HEK293 (cell line): ENCODE data around the gene VWF.
"Not testable (repeated sequence)": the region's sequence is repeated elsewhere in the genome, so short reads cannot be mapped to it uniquely, and the experiment has no call there.

Experiments
- CTCF ChIA-PET: fragments of 350-600 bp; formaldehyde crosslinking; extraction: SDS; loops from one replicate; lab custom pipeline; 2021; ENCODE audit warnings: antibody characterized with exemption; lab: Yijun Ruan, JAX
- POLR2A ChIA-PET: fragments of 300-600 bp; formaldehyde crosslinking; extraction: SDS; loops from one replicate; lab custom pipeline; 2020; ENCODE audit warnings: antibody characterized with exemption, inconsistent platforms; lab: Yijun Ruan, JAX
- H3K27ac ChIP-seq: fragments of 200-500 bp; sonication (Bioruptor generic); 2 replicates; pipeline ENCODE4 v1.5.1; 2014; ENCODE audit warnings: low read depth, low read length, control low read depth, inconsistent platforms; ENCODE audit errors: extremely low read depth
- H3K36me3 ChIP-seq, 2 experiments: fragments of 200-500 bp in 1 of 2; sonication (Bioruptor generic) in 1 of 2; 1 replicate in 1 of 2; 2 replicates in 1 of 2; pipeline ENCODE4 v1.5.1; 2014 to 2017; ENCODE audit warnings: inconsistent platforms in 2 of 2, low read length in 2 of 2; ENCODE audit not compliant: control insufficient read depth in 2 of 2, insufficient read depth in 1 of 2
- H3K4me1 ChIP-seq: fragments of 200-500 bp; sonication (Bioruptor generic); 2 replicates; pipeline ENCODE4 v1.5.1; 2014; ENCODE audit warnings: mild to moderate bottlenecking, low read length, inconsistent platforms; ENCODE audit not compliant: control insufficient read depth, insufficient read depth
- H3K4me3 ChIP-seq: 2 replicates; pipeline ENCODE4 v1.5.1; 2011; ENCODE audit warnings: low read depth, mild to moderate bottlenecking, control low read depth, low read length, moderate library complexity
- H3K9me3 ChIP-seq: fragments of 200-500 bp; sonication (Bioruptor generic); 2 replicates; pipeline ENCODE4 v1.5.1; 2014; ENCODE audit warnings: low read depth, low read length, inconsistent platforms; ENCODE audit not compliant: control insufficient read depth, insufficient read depth
- ELK4 ChIP-seq: IDR thresholded peaks from 2 replicates; pipeline ENCODE4 v1.6.1; 2011; ENCODE audit warnings: mild to moderate bottlenecking, low read depth, low read length, borderline replicate concordance
- GLI4 ChIP-seq: fragments of 450-650 bp; formaldehyde crosslinking; IDR thresholded peaks from 2 replicates; pipeline ENCODE4 v1.5.1; 2016; ENCODE audit warnings: missing biosample characterization, missing genetic modification characterization
- HOXD13 ChIP-seq: sonication (generic); formaldehyde crosslinking; IDR thresholded peaks from 2 replicates; pipeline ENCODE4 v1.8.0; 2022; ENCODE audit warnings: missing genetic modification reagents, borderline replicate concordance
- KLF1 ChIP-seq: fragments of 450-650 bp; formaldehyde crosslinking; IDR thresholded peaks from 2 replicates; pipeline ENCODE4 v1.5.1; 2016; ENCODE audit warnings: missing biosample characterization, missing genetic modification characterization
- KLF9 ChIP-seq: fragments of 450-650 bp; formaldehyde crosslinking; IDR thresholded peaks from 2 replicates; pipeline ENCODE4 v1.5.1; 2016; ENCODE audit warnings: missing biosample characterization, missing genetic modification characterization, low read depth
- PRDM6 ChIP-seq: fragments of 450-650 bp; formaldehyde crosslinking; IDR thresholded peaks from 2 replicates; pipeline ENCODE4 v1.5.1; 2017; ENCODE audit warnings: missing biosample characterization, missing genetic modification characterization
- WT1 ChIP-seq: fragments of 450-650 bp; formaldehyde crosslinking; IDR thresholded peaks from 2 replicates; pipeline ENCODE4 v1.5.1; 2016; ENCODE audit warnings: missing biosample characterization, missing genetic modification characterization
- ZBTB8A ChIP-seq: fragments of 450-650 bp; formaldehyde crosslinking; IDR thresholded peaks from 2 replicates; pipeline ENCODE4 v1.5.1; 2016; ENCODE audit warnings: missing biosample characterization, missing genetic modification characterization
- ZNF175 ChIP-seq: fragments of 450-650 bp; formaldehyde crosslinking; IDR thresholded peaks from 2 replicates; pipeline ENCODE4 v1.5.1; 2016; ENCODE audit warnings: missing biosample characterization, missing genetic modification characterization
- ZNF266 ChIP-seq: fragments of 450-650 bp; formaldehyde crosslinking; IDR thresholded peaks from 2 replicates; pipeline ENCODE4 v1.5.1; 2016; ENCODE audit warnings: missing biosample characterization, missing genetic modification characterization, low read depth
- ZNF488 ChIP-seq: fragments of 450-650 bp; formaldehyde crosslinking; IDR thresholded peaks from 2 replicates; pipeline ENCODE4 v1.5.1; 2016; ENCODE audit warnings: missing biosample characterization, missing genetic modification characterization
- ZNF513 ChIP-seq: fragments of 450-650 bp; IDR thresholded peaks from 2 replicates; pipeline ENCODE4 v1.5.1; 2018; ENCODE audit warnings: missing biosample characterization, missing genetic modification characterization
- ZNF571 ChIP-seq: fragments of 450-650 bp; formaldehyde crosslinking; IDR thresholded peaks from 2 replicates; pipeline ENCODE4 v1.5.0; 2017; ENCODE audit warnings: missing biosample characterization, missing genetic modification characterization
- ZNF645 ChIP-seq: fragments of 450-650 bp; formaldehyde crosslinking; IDR thresholded peaks from 2 replicates; pipeline ENCODE4; 2016; ENCODE audit warnings: missing biosample characterization, missing genetic modification characterization
- ZNF701 ChIP-seq: fragments of 450-650 bp; formaldehyde crosslinking; IDR thresholded peaks from 2 replicates; pipeline ENCODE4 v1.5.1; 2016; ENCODE audit warnings: missing biosample characterization, missing genetic modification characterization
- ZNF747 ChIP-seq: fragments of 450-650 bp; formaldehyde crosslinking; IDR thresholded peaks from 2 replicates; pipeline ENCODE4 v1.5.1; 2016; ENCODE audit warnings: missing biosample characterization, missing genetic modification characterization
- ZNF837 ChIP-seq: fragments of 450-650 bp; formaldehyde crosslinking; IDR thresholded peaks from 2 replicates; pipeline ENCODE4 v1.5.1; 2016; ENCODE audit warnings: missing biosample characterization, missing genetic modification characterization
- ZSCAN16 ChIP-seq: fragments of 450-650 bp; formaldehyde crosslinking; IDR thresholded peaks from 2 replicates; pipeline ENCODE4 v1.5.1; 2016; ENCODE audit warnings: missing biosample characterization, missing genetic modification characterization
- ZSCAN30 ChIP-seq: fragments of 450-650 bp; IDR thresholded peaks from 2 replicates; pipeline ENCODE4 v1.5.1; 2018; ENCODE audit warnings: missing biosample characterization, mild to moderate bottlenecking, missing genetic modification characterization, moderate library complexity
- ZSCAN4 ChIP-seq: fragments of 450-650 bp; formaldehyde crosslinking; IDR thresholded peaks from 2 replicates; pipeline ENCODE4 v1.5.1; 2017; ENCODE audit warnings: missing biosample characterization, missing genetic modification characterization
- TF ChIP-seq, protein P1 (sequence below): fragments of 450-650 bp; formaldehyde crosslinking; IDR thresholded peaks from 2 replicates; pipeline ENCODE4 v1.5.1; 2016; ENCODE audit warnings: missing biosample characterization, missing genetic modification characterization
- TF ChIP-seq, protein P2 (sequence below): fragments of 450-650 bp; formaldehyde crosslinking; IDR thresholded peaks from 2 replicates; pipeline ENCODE4 v1.5.1; 2016; ENCODE audit warnings: missing biosample characterization, missing genetic modification characterization

Gene VWF

GRCh38 chr12:6104842-6105241 is 19.6 kb downstream of the VWF start:
- H3K27ac ChIP-seq: no peak overlapping the region
- ChIA-PET CTCF (interaction anchor here (0.7 kb wide), 1 partner anchor 271 kb away, joined by 3 read pairs; no protein-coding TSS in a partner anchor), POLR2A (no interaction called here)
- TF ChIP-seq, protein P1, sequence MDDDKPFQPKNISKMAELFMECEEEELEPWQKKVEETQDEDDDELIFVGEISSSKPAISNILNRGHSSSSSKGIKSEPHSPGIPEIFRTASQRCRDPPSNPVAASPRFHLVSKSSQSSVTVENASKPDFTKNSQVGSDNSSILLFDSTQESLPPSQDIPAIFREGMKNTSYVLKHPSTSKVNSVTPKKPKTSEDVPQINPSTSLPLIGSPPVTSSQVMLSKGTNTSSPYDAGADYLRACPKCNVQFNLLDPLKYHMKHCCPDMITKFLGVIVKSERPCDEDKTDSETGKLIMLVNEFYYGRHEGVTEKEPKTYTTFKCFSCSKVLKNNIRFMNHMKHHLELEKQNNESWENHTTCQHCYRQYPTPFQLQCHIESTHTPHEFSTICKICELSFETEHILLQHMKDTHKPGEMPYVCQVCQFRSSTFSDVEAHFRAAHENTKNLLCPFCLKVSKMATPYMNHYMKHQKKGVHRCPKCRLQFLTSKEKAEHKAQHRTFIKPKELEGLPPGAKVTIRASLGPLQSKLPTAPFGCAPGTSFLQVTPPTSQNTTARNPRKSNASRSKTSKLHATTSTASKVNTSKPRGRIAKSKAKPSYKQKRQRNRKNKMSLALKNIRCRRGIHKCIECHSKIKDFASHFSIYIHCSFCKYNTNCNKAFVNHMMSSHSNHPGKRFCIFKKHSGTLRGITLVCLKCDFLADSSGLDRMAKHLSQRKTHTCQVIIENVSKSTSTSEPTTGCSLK (tag by site-specific recombination): no peak
- TF ChIP-seq ZBTB8A: no peak
- TF ChIP-seq ZNF747 (tag by site-specific recombination): no peak
- no peak for TF ChIP-seq PRDM6 (tag by site-specific recombination)
- TF ChIP-seq ZNF571 (tag by site-specific recombination): no peak
- TF ChIP-seq, protein P2, sequence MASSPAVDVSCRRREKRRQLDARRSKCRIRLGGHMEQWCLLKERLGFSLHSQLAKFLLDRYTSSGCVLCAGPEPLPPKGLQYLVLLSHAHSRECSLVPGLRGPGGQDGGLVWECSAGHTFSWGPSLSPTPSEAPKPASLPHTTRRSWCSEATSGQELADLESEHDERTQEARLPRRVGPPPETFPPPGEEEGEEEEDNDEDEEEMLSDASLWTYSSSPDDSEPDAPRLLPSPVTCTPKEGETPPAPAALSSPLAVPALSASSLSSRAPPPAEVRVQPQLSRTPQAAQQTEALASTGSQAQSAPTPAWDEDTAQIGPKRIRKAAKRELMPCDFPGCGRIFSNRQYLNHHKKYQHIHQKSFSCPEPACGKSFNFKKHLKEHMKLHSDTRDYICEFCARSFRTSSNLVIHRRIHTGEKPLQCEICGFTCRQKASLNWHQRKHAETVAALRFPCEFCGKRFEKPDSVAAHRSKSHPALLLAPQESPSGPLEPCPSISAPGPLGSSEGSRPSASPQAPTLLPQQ (tag by site-specific recombination): no peak
- no peak for TF ChIP-seq ZSCAN4
- TF ChIP-seq ELK4: no peak
- no peak for TF ChIP-seq ZSCAN30 (tag by site-specific recombination)
- TF ChIP-seq ZNF175 (tag by site-specific recombination): no peak
- TF ChIP-seq ZNF701 (tag by site-specific recombination): no peak
- TF ChIP-seq GLI4: no peak
- TF ChIP-seq WT1 (tag by site-specific recombination): no peak
- no peak for TF ChIP-seq HOXD13
- no peaks in the 10 kb centered on the region for H3K9me3 ChIP-seq
- H3K4me3 ChIP-seq: no peak overlapping the region
- H3K4me1 ChIP-seq: no peaks in the 10 kb centered on the region
- no peaks in the 10 kb centered on the region for H3K36me3 ChIP-seq

GRCh38 chr12:6104027-6104426 is 20.4 kb downstream of the VWF start:
- POLR2A ChIA-PET: no interaction called here
- H3K27ac ChIP-seq: no peak overlapping the region
- no peak overlapping the region for H3K4me3 ChIP-seq
- H3K4me1 ChIP-seq: no peaks in the 10 kb centered on the region
- H3K9me3 ChIP-seq: no peaks in the 10 kb centered on the region
- H3K36me3 ChIP-seq: no peaks in the 10 kb centered on the region
- TF ChIP-seq KLF1 (tag by site-specific recombination) (no peak), ZSCAN16 (no peak), ZNF571 (tag by site-specific recombination) (no peak), ZNF837 (no peak), ZNF747 (tag by site-specific recombination) (no peak), ZNF513 (tag by site-specific recombination) (no peak), ZNF266 (tag by site-specific recombination) (no peak), ZNF488 (tag by site-specific recombination) (no peak), KLF9 (tag by site-specific recombination) (no peak), ZNF645 (tag by site-specific recombination) (no peak)
- CTCF ChIA-PET: no interaction called here

- H3K4me3 ChIP-seq, POLR2A ChIA-PET, H3K9me3 ChIP-seq, H3K4me1 ChIP-seq, H3K36me3 ChIP-seq, H3K27ac ChIP-seq: not testable (repeated sequence)
- CTCF ChIA-PET: interaction anchor here (0.9 kb wide), 1 partner anchor 9 kb away, joined by 4 read pairs; no protein-coding TSS in a partner anchor
Measured at GRCh38 chr12:6102021-6102420, 22.4 kb downstream of the VWF start.
